HG02798 (cell line): ENCODE results near the gene DPP10.
"Not testable (repeated sequence)": the region's sequence is repeated elsewhere in the genome, so short reads cannot be mapped to it uniquely, and the experiment has no call there.

ENCODE experiments used
- ATAC-seq: cut with Tn5 transposase; IDR thresholded peaks from one replicate; pipeline ENCODE4 v1.9.1; 2021; ENCODE audit warnings: mild to moderate bottlenecking; ENCODE audit not compliant: unreplicated experiment, poor library complexity

DPP10 gene

DNA sequence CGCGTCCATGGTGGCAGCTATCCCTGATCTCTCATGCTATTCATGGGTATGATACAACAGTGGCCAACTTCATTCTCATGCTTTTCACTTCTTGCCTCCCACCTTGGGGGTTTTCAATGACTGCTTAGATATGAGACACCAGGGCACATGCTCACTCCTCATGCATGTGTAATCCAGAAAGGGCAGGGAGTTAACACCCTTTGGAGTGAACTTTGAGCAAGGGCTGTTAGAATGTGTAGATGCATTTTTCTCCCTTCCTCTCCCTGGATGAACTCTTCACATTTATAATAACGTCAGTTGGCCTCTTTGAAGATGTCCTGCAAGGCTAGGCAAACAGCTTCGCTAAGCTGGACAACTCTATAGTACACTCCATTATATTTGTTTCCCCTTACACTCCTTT lies 56.7 kb downstream of the DPP10 start:
- no peak for ATAC-seq

DNA sequence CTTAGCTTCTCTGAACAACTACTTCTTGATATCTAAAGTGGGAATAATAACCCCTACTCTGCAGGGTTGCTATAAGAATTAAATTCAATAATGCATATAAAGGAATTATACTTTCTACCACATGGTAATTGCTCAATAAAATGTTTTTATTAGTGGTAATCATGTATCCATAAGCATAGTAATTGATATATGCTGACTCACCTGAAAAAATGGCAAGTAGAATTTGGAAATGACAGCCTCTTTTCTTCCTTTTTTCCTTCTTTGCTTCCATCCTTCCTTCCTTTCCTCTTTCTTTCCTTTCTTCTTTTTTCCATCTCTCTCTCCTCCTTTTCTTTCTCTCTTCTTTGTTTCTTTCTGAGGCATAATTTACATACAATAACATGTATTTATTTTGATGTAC lies 65.3 kb downstream of the DPP10 start:
- no peak for ATAC-seq

DNA sequence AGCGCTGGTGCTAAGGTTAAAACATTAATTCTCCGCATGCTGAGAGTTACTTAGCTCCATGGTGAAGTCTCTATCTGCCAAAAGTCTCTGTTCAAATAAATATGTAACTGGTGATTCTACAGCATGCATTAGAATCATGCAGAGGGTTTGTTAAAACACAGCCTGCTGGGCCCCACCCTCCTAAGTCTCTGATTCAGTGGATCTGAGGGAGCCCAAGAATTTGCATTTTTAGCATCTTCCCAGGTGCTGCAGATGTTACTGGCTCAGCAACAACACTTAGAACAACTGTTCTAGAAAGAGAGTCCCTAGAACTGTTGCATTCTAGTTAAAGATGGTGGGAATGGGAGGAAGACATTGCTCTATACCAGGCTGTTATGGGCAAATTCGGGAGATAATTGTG lies 73.4 kb downstream of the DPP10 start:
- no peak for ATAC-seq

DNA sequence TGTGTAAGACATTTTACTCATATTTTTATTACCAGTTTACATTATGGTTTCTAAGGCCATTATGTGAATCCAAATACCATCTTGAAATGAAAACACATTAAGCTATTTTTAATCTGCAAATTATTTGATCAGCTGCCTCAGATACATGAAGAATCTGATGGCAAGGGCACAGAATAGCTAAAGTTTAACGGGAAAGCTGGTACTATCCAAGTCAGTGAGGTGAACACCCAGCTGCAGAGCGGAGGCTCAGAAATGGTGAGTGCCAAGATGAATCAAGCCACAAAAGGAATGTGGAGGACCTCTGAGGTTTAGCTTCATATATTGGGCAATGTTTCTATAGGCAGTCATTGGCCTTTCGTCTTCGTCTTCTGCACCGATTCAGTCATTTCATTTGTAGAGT lies 75.1 kb downstream of the DPP10 start:
- ATAC-seq, result no peak

DNA sequence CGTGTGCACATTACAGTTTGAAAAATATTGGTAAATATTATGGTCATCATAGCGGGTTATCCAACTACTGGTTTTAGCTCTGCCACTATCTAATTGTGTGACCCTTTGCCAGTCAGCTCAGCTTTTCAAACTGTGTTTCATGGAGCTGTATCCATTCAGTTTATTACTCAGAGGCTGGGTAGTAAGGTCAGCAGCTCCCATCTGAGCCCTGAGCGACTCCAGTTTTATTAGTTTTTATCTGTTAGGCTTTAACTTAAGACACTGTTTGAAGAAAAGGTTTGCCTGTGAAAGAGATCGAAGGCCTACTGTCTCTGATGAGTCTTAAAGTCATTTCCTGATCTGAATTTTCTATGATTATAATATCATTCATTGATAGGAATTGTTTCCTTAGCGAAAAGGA lies 76.3 kb downstream of the DPP10 start:
- no peak for ATAC-seq

DNA sequence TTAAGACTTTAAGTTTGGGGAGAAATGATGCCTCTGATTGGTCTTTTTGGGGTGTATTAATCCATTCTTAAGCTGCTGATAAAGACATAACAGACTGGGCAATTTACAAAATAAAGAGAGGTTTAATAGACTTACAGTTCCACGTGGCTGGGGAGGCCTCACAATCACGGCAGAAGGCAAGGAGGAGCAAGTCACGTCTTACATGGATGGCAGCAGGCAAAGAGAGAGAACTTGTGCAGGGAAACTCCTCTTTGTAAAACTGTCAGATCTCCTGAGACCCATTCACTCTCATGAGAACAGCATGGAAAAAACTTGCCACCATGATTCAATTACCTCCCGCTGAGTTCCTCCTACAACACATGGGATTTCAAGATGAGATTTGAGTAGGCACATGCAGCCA lies 80.2 kb downstream of the DPP10 start:
- ATAC-seq, result not testable (repeated sequence)

DNA sequence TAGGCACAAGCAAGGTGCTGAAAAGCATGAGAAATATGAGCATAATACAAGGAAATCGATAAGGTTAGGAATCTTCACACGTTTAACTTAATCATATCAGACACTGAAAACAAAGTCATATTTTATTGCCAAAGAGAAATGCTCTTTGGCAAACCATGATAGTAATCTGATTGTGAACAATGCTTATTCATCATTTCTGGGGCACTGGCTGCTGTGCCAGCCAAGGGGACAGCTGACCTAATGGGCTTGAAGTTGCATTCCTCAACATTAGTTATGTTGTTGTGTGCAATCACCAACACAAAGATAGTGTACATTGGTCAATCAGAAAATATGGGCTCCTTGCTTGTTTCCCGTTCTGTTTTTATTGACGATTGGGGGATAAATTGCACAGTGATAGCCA lies 83.5 kb downstream of the DPP10 start:
- no peak for ATAC-seq

DNA sequence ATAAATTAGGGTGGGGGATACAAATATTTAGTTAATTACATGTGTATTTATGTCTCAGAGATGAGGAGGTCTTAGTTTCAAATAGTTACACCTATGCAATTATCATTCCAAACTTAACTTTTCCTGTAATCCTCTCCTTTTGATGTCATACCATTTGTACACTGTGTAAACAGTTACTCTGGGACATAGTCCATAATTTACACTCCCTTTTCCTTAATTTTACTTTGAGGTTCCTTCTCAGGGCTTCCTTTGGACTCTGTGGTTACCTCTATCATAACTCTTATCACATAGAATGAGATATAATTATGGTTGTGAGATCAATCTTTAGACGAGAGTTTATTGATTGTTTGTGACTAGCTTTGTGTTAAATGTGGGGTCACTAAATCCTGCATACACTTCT lies 84.4 kb downstream of the DPP10 start:
- no peak for ATAC-seq

DNA sequence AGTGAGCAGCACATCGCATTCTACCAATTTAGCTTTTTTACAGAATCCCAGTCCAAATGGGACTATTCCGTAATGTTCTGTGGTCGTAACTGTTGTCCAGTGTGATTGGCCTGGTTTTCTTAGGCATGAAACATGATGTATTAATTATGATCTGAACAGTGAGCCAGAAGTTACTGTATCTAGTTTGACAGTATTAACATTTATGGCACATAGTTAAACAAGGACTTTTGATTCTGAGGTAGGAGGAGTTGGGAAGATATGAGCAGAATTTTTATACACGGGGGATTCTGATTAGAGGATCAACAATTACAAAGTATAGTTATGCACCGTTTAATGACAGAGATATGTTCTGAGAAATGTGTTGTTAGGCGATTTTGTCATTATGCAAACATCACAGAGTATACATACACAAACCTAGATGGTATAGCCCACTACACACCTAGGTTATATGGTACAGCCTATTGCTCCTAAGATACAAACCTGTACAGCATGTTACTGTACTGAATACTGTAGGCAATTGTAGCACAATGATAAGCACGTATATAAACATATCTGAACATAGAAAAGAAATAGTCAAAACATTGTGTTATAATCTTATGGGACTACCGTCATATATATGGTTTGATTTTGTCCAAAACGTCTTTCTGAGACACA lies 85.0 kb downstream of the DPP10 start:
- no peak for ATAC-seq

DNA sequence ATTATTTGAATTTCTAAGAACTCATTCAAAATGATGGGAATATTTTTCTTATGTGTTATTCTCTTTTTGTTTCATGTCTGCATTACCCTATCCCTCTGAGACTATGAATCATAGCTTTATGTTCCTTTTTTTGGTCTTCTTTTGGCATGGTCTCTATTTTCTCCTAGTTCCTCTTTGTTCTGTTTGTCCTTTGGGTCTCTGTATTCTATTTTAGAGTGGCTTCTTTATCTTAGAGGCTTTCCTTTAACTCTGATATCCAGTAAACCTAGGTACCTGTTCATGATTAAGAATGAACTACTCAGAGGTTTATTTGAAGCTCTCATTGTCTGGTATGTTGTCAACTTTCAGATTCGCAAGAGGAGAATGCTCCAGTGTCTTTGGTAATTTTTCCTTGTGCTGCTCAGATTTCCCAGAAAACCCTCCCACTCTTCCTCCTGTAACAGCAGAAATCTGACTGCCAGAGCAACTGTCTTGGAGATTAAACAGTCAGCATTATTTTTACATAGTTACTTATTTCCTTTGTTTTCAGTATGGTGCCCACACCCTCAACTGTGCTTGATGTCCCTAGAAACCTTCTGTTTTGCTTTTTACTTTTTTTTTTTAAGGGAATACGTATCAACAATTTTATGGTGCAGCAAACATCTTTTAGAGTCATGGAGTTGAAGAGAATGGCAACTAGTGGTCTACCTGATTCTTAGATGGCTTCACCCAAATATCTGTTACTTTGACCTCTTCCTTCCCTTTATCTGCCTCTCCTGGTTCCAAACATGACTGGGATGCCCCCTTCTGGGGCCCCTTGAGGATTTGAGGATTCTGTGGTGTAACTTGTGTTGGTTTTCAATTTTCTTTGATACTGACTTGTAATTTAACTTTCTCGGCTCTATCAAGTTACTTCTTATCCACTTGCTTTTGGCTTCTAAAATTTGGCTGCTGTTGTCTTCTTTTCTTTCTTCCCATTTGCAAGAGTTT lies 92.0 kb downstream of the DPP10 start:
- ATAC-seq, result no peak

DNA sequence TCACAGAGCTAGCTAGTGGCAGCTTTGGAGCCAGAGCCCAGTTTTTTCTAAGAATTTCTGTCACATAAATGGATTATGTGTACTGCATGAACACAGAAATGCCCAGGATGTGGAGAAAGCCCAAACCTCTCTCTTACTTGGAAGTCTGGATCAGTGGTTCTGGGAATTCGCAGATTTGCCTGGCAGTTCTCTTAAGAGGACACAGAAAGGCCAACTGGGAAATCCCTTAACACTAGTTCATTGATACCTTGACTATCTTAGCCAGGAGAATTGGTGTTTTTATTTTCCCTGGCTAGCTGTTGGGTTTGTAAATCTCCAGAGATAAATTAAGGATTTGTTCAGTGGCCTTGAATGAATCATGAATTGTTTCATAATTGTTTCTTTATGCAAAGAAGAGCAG lies 95.3 kb downstream of the DPP10 start:
- ATAC-seq, result no peak

DNA sequence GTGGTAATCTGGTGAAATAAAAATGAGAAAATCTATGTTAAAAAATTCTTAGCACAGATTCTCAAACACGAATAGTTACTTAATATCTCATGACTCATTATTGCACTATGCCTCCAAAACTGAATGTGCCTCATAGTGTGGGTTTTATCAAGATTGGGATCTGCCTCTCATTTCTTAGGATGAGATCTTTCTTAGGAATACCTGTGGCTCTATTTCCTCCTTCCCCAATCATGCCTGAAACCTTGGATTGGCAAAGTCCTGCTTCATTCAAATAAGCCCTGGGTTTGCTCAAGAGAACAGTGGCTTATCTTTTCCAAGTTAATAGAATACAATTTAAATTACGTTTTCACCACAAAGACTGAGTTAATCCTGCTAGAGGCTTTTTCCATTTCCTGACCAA lies 100.3 kb downstream of the DPP10 start:
- ATAC-seq, result no peak

DNA sequence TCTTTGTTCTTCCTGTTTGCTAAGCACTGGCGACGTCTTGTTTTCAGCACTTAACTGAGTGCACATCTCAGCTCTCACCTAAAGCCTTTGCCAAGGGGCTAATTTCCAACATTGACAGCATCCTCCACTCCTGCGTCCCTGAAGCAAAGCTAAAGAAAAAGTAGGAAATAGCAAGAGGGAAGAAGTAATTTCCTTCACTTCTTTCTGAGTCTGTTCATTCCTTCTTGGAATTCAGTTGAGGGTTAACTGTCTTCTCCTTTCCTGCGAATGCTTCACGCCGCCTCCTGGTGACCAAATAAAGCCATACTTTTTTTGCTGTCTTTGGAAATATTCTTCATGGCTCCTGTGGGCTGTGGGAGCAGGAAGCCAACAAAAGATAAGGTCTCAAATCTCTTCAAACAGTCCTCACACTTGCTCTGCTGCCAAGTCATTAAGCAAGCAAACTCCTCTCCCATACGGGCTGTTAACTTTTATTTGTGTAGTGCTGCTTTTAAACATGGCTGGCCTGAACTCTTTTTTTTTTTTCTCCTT lies 100.9 kb downstream of the DPP10 start:
- ATAC-seq, result no peak

DNA sequence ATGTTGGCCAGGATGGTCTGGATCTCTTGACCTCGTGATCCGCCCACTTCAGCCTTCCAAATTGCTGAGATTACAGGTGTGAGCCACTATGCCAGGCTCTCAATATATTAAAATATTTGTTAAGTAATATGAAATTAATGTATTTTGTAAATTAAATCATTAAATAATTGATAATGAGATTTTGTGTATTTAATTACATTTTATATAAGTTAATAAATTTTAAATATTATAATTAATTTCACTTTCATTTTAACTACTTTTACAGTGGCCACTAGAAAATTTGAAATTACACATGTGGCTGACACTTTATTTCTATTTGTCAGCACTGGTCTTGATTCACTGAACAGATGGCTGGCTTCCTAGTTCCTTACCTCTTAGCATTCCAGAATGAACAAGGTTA lies 102.6 kb downstream of the DPP10 start:
- ATAC-seq, result no peak

DNA sequence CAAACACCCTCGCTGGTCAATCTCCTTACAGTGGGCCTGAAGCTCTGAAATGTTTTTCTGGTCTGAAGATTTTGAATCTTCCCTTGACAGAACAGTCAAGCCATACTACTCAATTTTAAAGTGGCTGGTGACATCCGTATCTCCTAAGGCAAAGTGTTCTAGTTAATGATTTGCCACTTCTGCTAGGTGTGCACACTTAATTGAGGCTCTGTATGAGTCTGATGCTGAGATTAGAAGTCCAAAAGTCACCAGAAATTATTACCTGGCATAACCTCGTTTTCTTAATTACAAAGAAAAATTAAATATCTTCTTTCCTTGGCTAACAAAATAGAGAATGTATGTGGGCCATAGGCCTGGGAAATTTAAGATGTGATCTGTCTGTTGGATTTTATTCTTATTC lies 104.1 kb downstream of the DPP10 start:
- ATAC-seq, result no peak

DNA sequence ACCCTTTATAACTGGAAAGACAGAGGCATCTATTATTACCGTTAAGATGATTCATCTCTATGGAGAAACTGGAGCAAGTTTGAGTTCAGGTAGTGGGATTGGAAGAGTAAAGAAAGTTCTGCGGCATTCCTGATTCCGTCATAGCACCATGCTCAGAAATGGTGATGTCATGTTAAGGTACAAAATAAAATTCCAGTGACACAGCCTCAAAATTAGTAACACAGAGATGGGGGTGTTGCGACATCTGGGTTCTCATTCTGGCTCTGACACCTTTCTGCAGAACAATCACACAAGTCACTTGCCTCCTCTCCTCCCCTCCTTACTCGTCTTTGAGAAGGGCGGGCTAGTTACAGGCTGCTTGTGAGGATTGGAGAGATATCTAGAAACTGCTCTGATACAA lies 105.7 kb downstream of the DPP10 start:
- no peak for ATAC-seq

DNA sequence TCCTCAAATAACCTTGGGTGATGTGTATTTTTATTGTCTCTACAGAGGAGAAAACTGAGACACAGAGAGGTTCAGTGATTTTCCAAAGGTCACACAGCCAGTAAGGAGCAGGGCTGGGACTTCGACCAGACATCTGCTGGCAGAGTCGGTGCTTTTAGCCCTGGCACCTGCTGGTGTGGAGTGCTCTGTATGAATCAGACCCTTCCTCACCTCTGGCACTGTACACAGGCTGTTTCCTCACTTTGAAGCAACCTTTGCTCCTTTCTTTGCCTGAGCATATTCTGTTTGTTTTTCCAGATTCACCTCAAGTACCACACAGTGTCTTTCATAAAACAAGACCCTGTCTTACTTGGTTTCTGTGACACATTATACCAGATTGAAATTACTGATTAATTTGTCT lies 107.9 kb downstream of the DPP10 start:
- ATAC-seq, result no peak

DNA sequence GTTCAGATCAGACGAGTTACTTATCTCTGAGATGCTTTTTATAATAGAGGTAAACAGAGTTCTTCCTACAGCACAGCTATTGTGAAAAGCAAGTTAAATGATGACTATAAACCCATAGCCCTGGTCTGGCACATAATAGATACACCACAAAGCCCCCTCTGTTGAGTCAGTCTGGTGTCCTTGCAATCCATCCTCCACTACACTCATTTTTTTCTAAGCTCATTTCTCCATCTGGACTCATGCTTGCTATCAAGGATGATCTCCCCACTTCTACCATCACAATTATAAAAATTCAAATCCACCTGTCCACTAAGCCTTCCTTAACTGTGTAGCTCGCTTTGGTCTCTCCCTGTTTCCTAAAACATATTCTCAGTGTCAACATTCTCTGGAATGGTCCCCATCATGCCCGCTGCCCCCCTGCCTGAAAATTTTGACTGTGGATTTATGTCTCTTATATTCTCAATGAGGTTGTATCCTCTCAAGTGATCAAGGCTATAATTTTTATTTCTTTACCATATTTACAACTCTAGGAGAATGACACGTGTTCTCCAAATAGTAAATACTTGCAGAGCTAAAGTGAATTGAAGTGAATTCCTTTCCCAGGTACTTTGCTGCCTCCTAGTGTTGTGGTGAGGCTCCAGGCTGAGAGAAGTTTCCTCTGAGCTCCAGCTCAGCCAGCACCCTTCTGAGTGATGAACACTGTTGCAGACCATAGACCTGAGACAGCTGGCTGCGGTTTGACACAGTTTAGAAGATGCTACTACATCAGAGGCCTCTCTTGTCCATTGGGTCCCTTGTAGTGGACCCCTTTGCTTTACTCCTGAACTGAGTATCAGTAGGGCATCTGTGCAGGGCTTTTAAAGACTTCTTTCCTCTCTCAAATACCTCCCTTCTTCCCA lies 108.7 kb downstream of the DPP10 start:
- ATAC-seq, result peak; percentile 46

DNA sequence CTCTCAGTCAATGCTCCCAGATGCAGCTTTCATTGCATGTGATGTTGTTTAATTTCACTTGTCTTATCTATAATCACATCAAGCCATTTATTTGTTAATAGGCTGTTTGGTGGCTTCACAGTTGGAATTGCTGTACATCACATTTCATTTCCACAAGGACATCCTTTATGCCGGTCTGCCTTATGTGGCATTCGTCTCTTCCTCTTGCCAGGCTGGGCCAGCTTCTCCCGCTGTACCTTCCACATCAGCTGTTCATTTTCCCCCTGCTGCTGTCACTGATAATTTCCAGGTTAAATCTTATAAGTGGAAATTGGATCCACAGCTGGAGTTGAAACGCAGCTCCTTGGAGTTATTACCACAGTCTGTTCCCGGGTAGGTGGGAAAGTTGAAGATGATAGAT lies 110.6 kb downstream of the DPP10 start:
- no peak for ATAC-seq

DNA sequence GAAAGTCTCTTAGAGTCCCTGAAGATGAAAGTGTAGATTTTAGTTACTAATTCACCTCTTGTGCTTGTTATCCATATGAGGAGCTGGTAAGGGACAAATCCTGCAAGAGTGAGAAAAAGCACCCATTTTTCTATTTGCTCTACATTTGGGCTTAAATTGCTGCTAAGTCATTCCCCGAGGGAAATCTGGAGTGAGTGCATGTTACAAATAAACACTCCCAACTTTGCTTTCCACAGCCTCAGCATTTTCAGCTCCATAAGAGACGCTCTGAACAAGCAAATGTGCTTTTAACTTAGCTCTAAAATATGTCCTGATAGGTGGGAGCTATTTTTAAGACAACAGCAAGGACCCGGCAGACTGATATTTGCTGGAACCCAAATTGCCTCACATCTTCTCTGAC lies 126.7 kb downstream of the DPP10 start:
- ATAC-seq, result no peak

DNA sequence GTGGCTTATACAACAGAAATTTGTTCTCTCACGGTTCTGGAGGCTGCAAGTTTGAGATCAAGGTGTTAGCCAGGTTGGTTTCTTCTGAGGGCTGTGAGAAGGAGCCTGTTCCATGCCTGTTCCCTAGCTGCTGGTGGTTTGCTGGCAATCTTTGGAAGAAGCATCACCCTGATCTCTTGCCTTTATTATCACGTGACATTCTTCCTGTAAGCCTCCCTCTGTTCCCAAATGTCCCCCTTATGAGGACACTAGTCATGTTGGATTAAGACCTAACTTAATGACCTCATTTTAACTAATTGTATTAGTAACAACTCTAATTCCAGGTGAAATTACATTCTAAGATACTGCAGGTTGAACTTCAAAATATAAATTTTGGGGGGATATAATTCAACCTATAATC lies 135.2 kb downstream of the DPP10 start:
- no peak for ATAC-seq
